SK-N-MC (cell line): ENCODE measurements around the gene LGALS9C.
"Not testable (repeated sequence)": the region's sequence is repeated elsewhere in the genome, so short reads cannot be mapped to it uniquely, and the experiment has no call there.

Experiments used
- EZH2 ChIP-seq: fragments of 200-600 bp; sonication (generic); IDR thresholded peaks from one replicate; pipeline ENCODE4 v1.6.1; 2017; ENCODE audit warnings: antibody characterized with exemption
- FOXP2 ChIP-seq: optimal IDR thresholded peaks from 2 replicates; pipeline ENCODE3; 2011; ENCODE audit warnings: mild to moderate bottlenecking, moderate library complexity; ENCODE audit not compliant: insufficient read depth; ENCODE audit errors: extremely low read length, control extremely low read depth
- POLR2AphosphoS5 ChIP-seq: IDR thresholded peaks from 2 replicates; pipeline ENCODE4 v1.6.1; 2012; ENCODE audit warnings: mild to moderate bottlenecking, low read depth, low read length, borderline replicate concordance

DNA sequence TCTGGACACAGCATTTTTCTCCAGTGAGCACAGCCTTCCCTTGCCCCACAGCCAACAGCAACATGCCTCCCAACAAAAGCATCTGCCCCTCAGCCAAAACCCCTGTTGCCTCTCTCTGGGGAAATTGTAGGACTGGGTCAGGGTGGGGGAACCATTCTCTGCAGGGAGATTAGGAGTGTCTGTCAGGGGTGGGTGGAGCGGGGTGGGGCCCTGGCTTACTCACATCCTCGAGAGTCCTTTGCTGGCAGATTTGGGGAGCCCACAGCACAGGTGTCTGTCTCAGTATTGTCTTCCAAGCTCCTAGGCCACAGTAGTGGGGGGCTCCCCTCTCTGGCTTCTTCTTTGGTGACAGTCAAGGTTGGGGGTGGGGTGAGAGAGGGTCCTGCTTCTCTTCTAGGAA lies 28.3 kb upstream of the LGALS9C start:
- TF ChIP-seq POLR2AphosphoS5, EZH2, FOXP2: not testable (repeated sequence)
